K562 (cell line): ENCODE data around the gene DENND5B. TPM values are rescaled to one million over a fixed set of nuclear protein-coding genes. Genes with fewer than 3 reads are reported as not detected.

Source experiments
- ATAC-seq: fragments of 200-7000 bp; cut with Tn5 transposase; 3 replicates; pipeline ENCODE4 v1.9.1; 2020; ENCODE audit warnings: moderate library complexity
- BruUV-seq: library from RNA; stranded (reverse); fragments of 400-500 nt; replicated peaks from 2 replicates; lab custom pipeline; 2021; lab: Mats Ljungman, UMichigan
- CTCF ChIA-PET: fragments of 300-600 bp; formaldehyde crosslinking; extraction: SDS; loops from one replicate; lab custom pipeline; 2021; ENCODE audit warnings: low intra/inter-chr PET ratio; lab: Yijun Ruan, JAX
- POLR2A ChIA-PET: fragments of 300-600, 350-650 bp; sonication (Branson Sonifier 250); formaldehyde crosslinking; extraction: SDS; loops from one replicate; lab custom pipeline; 2021; ENCODE audit warnings: antibody characterized with exemption, inconsistent platforms; lab: Yijun Ruan, JAX
- DNase-seq, 4 experiments: peaks; one replicate each; pipeline versions ENCODE4 v3.0.0 to v3.0.0-alpha.2; 2011 to 2018; ENCODE audit warnings: low spot score in 3 of 4, mixed read lengths in 3 of 4; ENCODE audit errors: extremely low read depth in 1 of 4
- FAIRE-seq: peaks from 2 replicates; lab custom pipeline; 2011; peaks lifted over from hg19 to GRCh38; lab: Jason Lieb, UNC
- H2AFZ ChIP-seq: 2 replicates; pipeline ENCODE4 v1.6.0; 2011; ENCODE audit warnings: low read depth, low read length, control low read depth, inconsistent platforms
- H3K27ac ChIP-seq: fragments of 200-600 bp; 3 replicates; pipeline ENCODE4 v1.8.0; 2011; ENCODE audit warnings: low read depth, mild to moderate bottlenecking, control low read depth, inconsistent platforms, low read length, moderate library complexity, mixed read lengths; ENCODE audit errors: extremely low read depth
- H3K27me3 ChIP-seq, 2 experiments: fragments of 300-600 bp in 1 of 2; 2 replicates in 1 of 2; 3 replicates in 1 of 2; pipeline versions ENCODE4 v1.6.0 to v1.8.0; 2011; ENCODE audit warnings: inconsistent platforms in 2 of 2, low read length in 2 of 2, mild to moderate bottlenecking in 1 of 2, mixed read lengths in 1 of 2, moderate library complexity in 1 of 2; ENCODE audit not compliant: control insufficient read depth in 2 of 2, insufficient read depth in 2 of 2
- H3K36me3 ChIP-seq: fragments of 300-600 bp; 3 replicates; pipeline ENCODE4 v1.8.0; 2011; ENCODE audit warnings: mild to moderate bottlenecking, low read length, inconsistent platforms; ENCODE audit not compliant: control insufficient read depth, insufficient read depth
- H3K4me1 ChIP-seq, 2 experiments: fragments of 200-600 bp in 1 of 2; replicated peaks in 1 of 2; 2 replicates in 1 of 2; 3 replicates in 1 of 2; pipeline versions ENCODE4 v1.5.1 to v1.8.0; 2011; ENCODE audit warnings: inconsistent platforms in 2 of 2, low read length in 2 of 2, mild to moderate bottlenecking in 1 of 2, mixed read lengths in 1 of 2, moderate library complexity in 1 of 2; ENCODE audit not compliant: control insufficient read depth in 2 of 2, insufficient read depth in 2 of 2
- H3K4me2 ChIP-seq: 2 replicates; pipeline ENCODE4 v1.6.1; 2011; ENCODE audit warnings: low read length, control low read depth, inconsistent platforms, mixed read lengths; ENCODE audit not compliant: insufficient read depth
- H3K4me3 ChIP-seq: fragments of 200-600 bp; sonication (generic), shearing (Covaris generic); 2 replicates; pipeline ENCODE4 v1.5.1; 2016; ENCODE audit warnings: control low read depth, inconsistent platforms
- H3K79me2 ChIP-seq: fragments of 200-600 bp; 3 replicates; pipeline ENCODE4 v1.8.0; 2011; ENCODE audit warnings: low read length, inconsistent platforms; ENCODE audit not compliant: control insufficient read depth, insufficient read depth
- H3K9ac ChIP-seq, 2 experiments: 2 replicates each; pipeline versions ENCODE4 v1.6.0 to v1.6.1; 2011; ENCODE audit warnings: low read depth in 2 of 2, low read length in 2 of 2, control low read depth in 1 of 2, inconsistent platforms in 1 of 2, mild to moderate bottlenecking in 1 of 2, mixed read lengths in 1 of 2; ENCODE audit not compliant: insufficient read depth in 1 of 2
- H3K9me1 ChIP-seq: one replicate; pipeline ENCODE4 v1.6.0; 2011; ENCODE audit warnings: inconsistent platforms, mild to moderate bottlenecking, low read length, moderate library complexity; ENCODE audit not compliant: control insufficient read depth, insufficient read depth
- H3K9me3 ChIP-seq: replicated peaks from 2 replicates; pipeline ENCODE4 v1.5.1; 2011; ENCODE audit warnings: low read depth, low read length, inconsistent platforms; ENCODE audit not compliant: control insufficient read depth, insufficient read depth
- H4K20me1 ChIP-seq: replicated peaks from 2 replicates; pipeline ENCODE4 v1.6.1; 2011; ENCODE audit warnings: low read length, inconsistent platforms, mixed read lengths; ENCODE audit not compliant: control insufficient read depth, insufficient read depth
- BACH1 ChIP-seq: fragments of 200-800 bp; sonication (Bioruptor generic); IDR thresholded peaks from 2 replicates; pipeline ENCODE4 v1.6.1; 2016; ENCODE audit warnings: missing genetic modification characterization, missing compliant biosample characterization
- HSF4 ChIP-seq: fragments of 250-450 bp; sonication (Bioruptor Pico); IDR thresholded peaks from 2 replicates; pipeline ENCODE4 v2.1.2; 2022; ENCODE audit warnings: mild to moderate bottlenecking, moderate library complexity, borderline replicate concordance
- PRDM10 ChIP-seq: fragments of 450-650 bp; IDR thresholded peaks from 2 replicates; pipeline ENCODE4 v1.6.1; 2018; ENCODE audit not compliant: partially characterized antibody
- TCF3 ChIP-seq: sonication (generic); formaldehyde crosslinking; IDR thresholded peaks from 2 replicates; pipeline ENCODE4 v1.4.0; 2020; ENCODE audit warnings: mild to moderate bottlenecking, missing genetic modification reagents
- U2AF1 ChIP-seq: fragments of 200-400 bp; formaldehyde crosslinking; optimal IDR thresholded peaks from 2 replicates; pipeline ENCODE3; 2017; ENCODE audit warnings: mild to moderate bottlenecking, low read depth, low read length, moderate library complexity
- ZNF121 ChIP-seq: sonication (generic); formaldehyde crosslinking; conservative IDR thresholded peaks from 2 replicates; pipeline ENCODE4 v1.8.0; 2022; ENCODE audit warnings: missing genetic modification reagents
- ZNF347 ChIP-seq: fragments of 450-650 bp; formaldehyde crosslinking; IDR thresholded peaks from 2 replicates; pipeline ENCODE4 v1.4.0; 2020; ENCODE audit warnings: low read depth, mild to moderate bottlenecking, moderate library complexity
- ZNF444 ChIP-seq: fragments of 250-450 bp; sonication (Bioruptor Pico); IDR thresholded peaks from 2 replicates; pipeline ENCODE4 v1.4.0; 2020; ENCODE audit warnings: mild to moderate bottlenecking, moderate library complexity
- ZNF584 ChIP-seq: fragments of 200-800 bp; sonication (Bioruptor generic); IDR thresholded peaks from 2 replicates; pipeline ENCODE4 v1.6.1; 2016; ENCODE audit warnings: low read depth, mild to moderate bottlenecking, missing genetic modification characterization, missing compliant biosample characterization
- WGBS: fragments of 100-300 bp; shearing (Covaris generic); methylation state at CpG from one replicate; pipeline ENCODE4 v1.1.6; 2016; ENCODE audit warnings: low coverage, mixed read lengths; ENCODE audit not compliant: insufficient coverage; ENCODE audit errors: missing lambda C conversion rate; 5-methylcytosine and 5-hydroxymethylcytosine counted together
- in situ Hi-C: fragments of 300-500 bp; cut with MboI; formaldehyde crosslinking; loops from 4 replicates; pipeline ENCODE4 v1.15.0; 2018; ENCODE audit warnings: inconsistent platforms, mixed read lengths
- intact Hi-C: fragments of 100-400 bp; cut with micrococcal nuclease; formaldehyde crosslinking; loops from 2 replicates; pipeline ENCODE4 v1.14.2; 2022
- polyA plus RNA-seq, 8 experiments: library from polyadenylated mRNA; depleted of rRNA in 4 of 8; stranded (reverse) in 5 of 8; unstranded in 3 of 8; fragments of >200 nt; fragmentation: Nextera tagmentation in 2 of 8; fragmentation: Illumina TruSeq in 1 of 8; extraction: Ambion mirVana in 2 of 8; extraction: Trizol in 1 of 8; gene quantifications; 2 replicates each; pipeline versions ENCODE4 v1.2.1 to v1.2.3, GENCODE V29; 2011 to 2014; ENCODE audit warnings: inconsistent platforms in 1 of 8, missing spikeins in 1 of 8
- total RNA-seq, 7 experiments: library from RNA; depleted of rRNA in 6 of 7; stranded (reverse); fragments of >200 nt in 6 of 7; fragmentation: Illumina TruSeq in 2 of 7; extraction: Trizol in 2 of 7; gene quantifications; 2 replicates each; pipeline versions ENCODE4 v1.2.1 to v1.2.3, GENCODE V29; 2011 to 2021; ENCODE audit warnings: low replicate concordance in 1 of 7
- TF ChIP-seq, protein P1 (sequence below), 2 experiments: fragments of 450-650 bp; IDR thresholded peaks; 2 replicates each; pipeline ENCODE4 v1.6.1; 2018; ENCODE audit warnings: mild to moderate bottlenecking in 2 of 2, low read depth in 1 of 2; ENCODE audit not compliant: partially characterized antibody in 2 of 2
- TF ChIP-seq, protein P2 (sequence below): fragments of 450-650 bp; formaldehyde crosslinking; IDR thresholded peaks from 2 replicates; pipeline ENCODE4 v1.4.0; 2022; ENCODE audit warnings: mild to moderate bottlenecking, moderate library complexity

The DENND5B gene
- total and polyA plus RNA-seq, 9 of the 15 experiments (the other 6 are each of a cell fraction or from before 2014, with no cell fraction given), result 0.99 to 6.0 (median 3.6) TPM

- FAIRE-seq, result no peak
- CTCF ChIA-PET, result no interaction called here
- BruUV-seq, result no TSS peak
- DNase-seq, result peak in 1 of 4 experiments; percentile 43
- in situ Hi-C loops, result no loop called here
- no peak overlapping the region for H3K9ac ChIP-seq
- H3K9me3 ChIP-seq, result no peaks in the 10 kb centered on the region
- H3K4me3 ChIP-seq, result no peak overlapping the region
- WGBS, result 7% methylated on average over 3 of the region's 3 CpGs
- H3K36me3 ChIP-seq, result no peaks in the 10 kb centered on the region
- H3K27ac ChIP-seq, result no peak overlapping the region
- peak overlapping the region; percentile 10; the same call in 1 of the 2 replicates for H2AFZ ChIP-seq
- POLR2A ChIA-PET, result interaction anchor here (0.6 kb wide), 1 partner anchor 762 kb away, joined by 3 read pairs; no protein-coding TSS in a partner anchor
- H3K4me2 ChIP-seq, result 0 out of 2 replicates have a peak overlapping the region, but pooled peaks have one; percentile 9
- intact Hi-C loops, result no loop called here
- no peaks in the 10 kb centered on the region for H3K27me3 ChIP-seq
- no peaks in the 10 kb centered on the region for H3K9me1 ChIP-seq
- H3K79me2 ChIP-seq, result no peaks in the 10 kb centered on the region
- H4K20me1 ChIP-seq, result no peaks in the 10 kb centered on the region
- peak; percentile 32 for ATAC-seq
- peaks cover 0 to 12% of the 10 kb centered on the region in 2 experiments; a peak in 3 of 5 replicates for H3K4me1 ChIP-seq
- TF ChIP-seq ZNF584 (CRISPR knock-in tag) (peak; percentile 100), U2AF1 (no peak), PRDM10 (peak; percentile 34), ZNF444 (CRISPR knock-in tag) (peak; percentile 95), TCF3 (CRISPR knock-in tag) (peak; percentile 62), HSF4 (CRISPR knock-in tag) (peak; percentile 91; the same call in 1 of the 2 replicates), ZNF121 (CRISPR knock-in tag) (no peak), BACH1 (tag) (peak; percentile 99), ZNF347 (peak; percentile 80; the same call in 1 of the 2 replicates)
- TF ChIP-seq, protein P1, sequence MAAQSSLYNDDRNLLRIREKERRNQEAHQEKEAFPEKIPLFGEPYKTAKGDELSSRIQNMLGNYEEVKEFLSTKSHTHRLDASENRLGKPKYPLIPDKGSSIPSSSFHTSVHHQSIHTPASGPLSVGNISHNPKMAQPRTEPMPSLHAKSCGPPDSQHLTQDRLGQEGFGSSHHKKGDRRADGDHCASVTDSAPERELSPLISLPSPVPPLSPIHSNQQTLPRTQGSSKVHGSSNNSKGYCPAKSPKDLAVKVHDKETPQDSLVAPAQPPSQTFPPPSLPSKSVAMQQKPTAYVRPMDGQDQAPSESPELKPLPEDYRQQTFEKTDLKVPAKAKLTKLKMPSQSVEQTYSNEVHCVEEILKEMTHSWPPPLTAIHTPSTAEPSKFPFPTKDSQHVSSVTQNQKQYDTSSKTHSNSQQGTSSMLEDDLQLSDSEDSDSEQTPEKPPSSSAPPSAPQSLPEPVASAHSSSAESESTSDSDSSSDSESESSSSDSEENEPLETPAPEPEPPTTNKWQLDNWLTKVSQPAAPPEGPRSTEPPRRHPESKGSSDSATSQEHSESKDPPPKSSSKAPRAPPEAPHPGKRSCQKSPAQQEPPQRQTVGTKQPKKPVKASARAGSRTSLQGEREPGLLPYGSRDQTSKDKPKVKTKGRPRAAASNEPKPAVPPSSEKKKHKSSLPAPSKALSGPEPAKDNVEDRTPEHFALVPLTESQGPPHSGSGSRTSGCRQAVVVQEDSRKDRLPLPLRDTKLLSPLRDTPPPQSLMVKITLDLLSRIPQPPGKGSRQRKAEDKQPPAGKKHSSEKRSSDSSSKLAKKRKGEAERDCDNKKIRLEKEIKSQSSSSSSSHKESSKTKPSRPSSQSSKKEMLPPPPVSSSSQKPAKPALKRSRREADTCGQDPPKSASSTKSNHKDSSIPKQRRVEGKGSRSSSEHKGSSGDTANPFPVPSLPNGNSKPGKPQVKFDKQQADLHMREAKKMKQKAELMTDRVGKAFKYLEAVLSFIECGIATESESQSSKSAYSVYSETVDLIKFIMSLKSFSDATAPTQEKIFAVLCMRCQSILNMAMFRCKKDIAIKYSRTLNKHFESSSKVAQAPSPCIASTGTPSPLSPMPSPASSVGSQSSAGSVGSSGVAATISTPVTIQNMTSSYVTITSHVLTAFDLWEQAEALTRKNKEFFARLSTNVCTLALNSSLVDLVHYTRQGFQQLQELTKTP (IDR thresholded peaks at IDR 0.05; ENCODE audit: low read depth in 1 of 2, partially characterized antibody in 2 of 2), result no peak
- TF ChIP-seq, protein P2, sequence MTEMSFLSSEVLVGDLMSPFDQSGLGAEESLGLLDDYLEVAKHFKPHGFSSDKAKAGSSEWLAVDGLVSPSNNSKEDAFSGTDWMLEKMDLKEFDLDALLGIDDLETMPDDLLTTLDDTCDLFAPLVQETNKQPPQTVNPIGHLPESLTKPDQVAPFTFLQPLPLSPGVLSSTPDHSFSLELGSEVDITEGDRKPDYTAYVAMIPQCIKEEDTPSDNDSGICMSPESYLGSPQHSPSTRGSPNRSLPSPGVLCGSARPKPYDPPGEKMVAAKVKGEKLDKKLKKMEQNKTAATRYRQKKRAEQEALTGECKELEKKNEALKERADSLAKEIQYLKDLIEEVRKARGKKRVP (CRISPR knock-in tag), result peak; percentile 92
Measured at GRCh38 chr12:31618228-31619025, 27.5 kb upstream of the DENND5B start.
